ENCODE results near the gene PLA2G4E.

PLA2G4E gene

DNA sequence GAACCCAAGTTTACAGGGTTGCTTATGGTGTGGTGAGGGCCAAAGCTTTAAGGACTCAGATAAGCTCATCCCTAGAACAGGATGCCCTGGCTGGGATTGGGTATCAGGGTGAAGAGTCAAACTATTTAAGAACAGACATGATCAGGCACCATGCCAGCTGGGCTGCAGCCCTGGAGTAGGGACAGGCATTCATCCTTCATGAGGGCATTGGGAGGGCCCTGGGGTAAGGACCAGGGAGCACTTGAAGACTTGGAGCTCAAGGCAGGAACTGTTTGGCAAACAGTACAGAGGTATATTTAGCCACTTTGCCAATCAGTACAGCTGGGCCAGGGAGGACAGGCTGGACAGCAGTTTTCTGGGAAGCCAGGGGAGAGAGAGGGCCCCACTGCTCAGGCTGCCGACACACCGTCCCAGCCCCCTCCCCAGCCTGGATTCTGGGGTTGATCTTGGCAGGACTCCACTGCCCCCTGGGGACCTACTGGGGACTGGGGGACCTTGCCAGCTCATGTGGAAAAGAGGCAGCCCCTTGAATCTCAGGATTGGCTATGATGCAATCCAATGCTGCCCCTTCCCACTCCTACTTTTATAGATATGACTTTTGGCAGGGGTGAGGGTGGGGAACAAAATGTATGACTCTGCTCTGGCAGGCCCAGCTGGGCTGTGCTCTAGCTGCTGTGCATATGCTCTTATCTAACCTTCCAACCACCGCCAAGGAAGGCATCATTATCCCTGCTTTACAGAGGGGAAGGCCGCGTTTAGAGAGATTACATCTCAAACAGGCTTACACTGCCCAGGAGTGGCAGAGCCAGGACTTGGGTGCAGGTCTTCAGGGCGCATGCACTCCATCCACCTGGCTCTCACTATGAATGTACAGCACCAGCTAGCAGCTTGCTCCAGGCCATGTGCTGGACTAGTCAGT, 2.3 kb downstream of the PLA2G4E start:
- DNase-seq (ENCODE audit: low read depth) = no peak

DNA sequence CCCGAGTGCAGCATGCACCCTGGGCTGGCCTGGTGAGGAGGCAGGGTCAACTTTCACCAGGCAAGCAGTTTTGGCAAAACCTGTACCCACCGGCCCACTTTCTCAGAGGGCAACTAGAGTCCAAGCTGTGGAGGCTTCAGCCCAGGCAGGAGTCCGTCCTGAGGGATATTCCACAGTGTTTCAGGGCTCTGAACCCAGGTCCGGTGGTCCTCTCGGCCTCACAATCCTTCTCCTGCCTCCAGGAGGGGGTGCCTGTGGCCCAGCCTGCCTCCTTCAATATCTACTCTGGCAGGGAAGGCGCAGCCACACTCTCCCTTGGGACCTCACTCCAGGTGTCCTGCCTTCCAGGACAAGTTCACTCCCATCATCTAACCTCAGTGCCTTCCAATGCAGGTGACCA, 3.9 kb downstream of the PLA2G4E start:
- DNase-seq (ENCODE audit: low read depth) = no peak

DNA sequence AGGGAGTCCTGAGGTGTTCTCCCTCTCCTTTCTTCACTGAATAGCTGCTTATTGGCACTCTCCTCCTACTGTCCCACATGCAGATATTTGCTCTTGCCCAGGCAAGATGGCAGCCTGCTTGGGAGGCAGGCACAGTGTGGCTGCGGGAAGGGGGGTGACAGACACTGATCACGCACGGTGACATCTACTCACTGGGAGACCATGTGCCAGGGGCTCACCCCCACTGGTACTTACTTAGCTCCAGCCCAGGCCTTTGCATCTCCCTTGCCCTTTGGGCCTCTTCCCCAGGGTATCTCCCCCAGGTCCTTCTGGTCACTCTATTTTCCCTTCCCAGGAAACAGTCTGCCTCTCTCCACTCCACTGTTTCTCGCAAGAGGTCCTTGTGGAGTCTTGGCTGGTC, 6.4 kb downstream of the PLA2G4E start:
- no peak for DNase-seq (ENCODE audit: low read depth)

DNA sequence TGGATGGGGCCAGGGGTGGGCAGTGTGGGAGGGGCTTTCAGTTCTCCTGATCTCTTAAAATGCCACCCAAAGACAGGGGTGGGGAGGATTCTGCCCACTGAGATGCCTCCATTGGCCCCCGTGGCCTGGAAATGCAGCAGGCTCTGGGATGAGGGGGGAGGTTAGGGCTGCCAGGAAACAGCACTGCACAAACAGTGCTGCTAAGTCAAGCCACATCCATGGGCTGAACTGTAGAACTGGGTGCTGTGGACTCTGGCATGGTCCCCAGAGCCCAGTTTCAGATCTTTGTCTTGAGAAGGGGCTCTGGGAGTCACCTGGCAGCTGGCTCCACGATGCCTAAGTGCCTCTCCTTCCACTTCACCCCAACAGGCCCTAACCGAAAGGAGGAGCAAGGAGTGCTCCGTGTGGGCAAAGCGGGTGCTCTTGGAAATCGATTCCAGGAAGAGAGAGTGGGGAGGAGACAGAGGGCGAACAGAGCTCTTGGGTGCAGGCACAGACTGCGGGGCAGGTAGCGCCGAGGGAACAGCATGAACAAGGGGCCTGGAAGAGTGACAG, 7.8 kb downstream of the PLA2G4E start:
- no peak for DNase-seq (ENCODE audit: low read depth)

DNA sequence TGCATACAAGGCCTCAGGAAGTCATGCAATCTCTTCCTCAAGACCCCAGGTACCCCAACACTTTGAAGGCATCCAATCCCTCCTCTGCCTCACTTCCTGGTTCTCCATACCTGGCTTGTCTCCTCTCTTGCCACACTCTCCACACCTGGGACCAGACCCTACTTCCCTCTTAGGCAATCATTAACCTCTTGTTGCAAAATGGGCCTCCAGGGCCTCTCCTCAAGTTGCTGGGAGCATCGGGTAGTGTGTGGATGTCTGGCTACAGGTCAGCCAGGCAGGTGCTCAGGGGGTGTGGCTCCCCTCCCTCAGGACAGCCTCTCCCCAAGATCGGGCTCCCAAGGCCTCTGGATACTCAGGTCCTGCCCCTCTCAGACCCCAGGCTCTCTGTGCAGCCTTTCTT, 8.6 kb downstream of the PLA2G4E start:
- no peak for DNase-seq (ENCODE audit: low read depth)

DNA sequence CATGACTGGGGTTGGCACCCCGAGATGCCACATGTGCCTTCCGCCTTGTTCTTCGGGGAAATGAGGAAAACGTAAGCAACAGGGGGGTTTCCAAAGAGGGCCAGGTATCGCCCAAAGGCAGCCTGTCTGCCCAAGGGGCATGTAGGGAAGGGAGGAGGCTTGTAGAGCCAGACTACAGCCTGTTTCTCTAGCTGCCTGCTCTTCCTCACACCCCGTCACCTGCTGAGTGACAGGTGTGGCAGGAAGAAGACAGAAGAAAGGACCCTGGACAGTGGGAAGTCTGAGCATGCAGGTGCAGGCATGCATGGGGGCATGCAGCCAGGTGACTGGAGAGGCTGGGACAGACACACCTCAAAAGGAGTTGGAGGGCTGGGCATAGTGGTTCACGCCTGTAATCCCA, 9.8 kb downstream of the PLA2G4E start:
- DNase-seq (ENCODE audit: low read depth) = no peak

DNA sequence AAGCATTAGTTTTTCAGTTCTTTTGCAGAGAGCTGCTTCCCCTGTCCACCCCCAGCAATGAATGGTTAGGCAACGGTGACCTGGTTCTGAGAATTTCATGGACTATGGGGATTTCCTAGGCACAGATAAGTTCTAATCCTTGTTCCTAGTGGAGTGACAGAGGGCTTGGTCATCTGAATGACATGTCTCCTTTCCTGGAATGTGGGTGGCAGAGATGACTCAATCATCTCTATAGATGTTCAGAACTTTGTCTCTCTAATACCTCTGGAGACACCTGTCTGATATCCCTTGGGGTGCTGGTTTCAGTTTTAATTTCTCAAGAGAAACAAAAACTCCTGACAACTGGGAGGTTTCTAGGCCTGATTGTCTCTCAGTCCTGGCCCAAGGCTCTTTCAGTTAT, 10.4 kb downstream of the PLA2G4E start:
- peak; percentile 10 for DNase-seq (ENCODE audit: low read depth)

DNA sequence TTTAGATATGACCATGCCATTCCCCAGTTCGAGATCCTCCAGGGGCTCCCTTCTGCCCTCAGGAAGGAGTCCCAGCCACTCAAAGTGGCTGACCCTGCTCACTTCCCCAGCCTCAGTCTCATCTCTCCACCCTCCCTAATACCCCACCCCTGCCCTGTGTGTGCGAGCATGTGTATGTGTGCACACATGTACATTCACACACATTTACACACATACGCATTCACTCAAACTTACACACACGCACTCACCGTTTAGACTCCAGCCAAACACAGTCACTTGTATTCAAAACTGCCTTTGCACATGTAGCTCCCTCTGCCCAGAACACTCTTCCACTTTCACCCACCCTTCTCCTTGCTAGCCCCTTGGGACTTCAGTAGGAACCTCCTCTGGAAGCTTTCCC, 11.4 kb downstream of the PLA2G4E start:
- no peak for DNase-seq (ENCODE audit: low read depth)

DNA sequence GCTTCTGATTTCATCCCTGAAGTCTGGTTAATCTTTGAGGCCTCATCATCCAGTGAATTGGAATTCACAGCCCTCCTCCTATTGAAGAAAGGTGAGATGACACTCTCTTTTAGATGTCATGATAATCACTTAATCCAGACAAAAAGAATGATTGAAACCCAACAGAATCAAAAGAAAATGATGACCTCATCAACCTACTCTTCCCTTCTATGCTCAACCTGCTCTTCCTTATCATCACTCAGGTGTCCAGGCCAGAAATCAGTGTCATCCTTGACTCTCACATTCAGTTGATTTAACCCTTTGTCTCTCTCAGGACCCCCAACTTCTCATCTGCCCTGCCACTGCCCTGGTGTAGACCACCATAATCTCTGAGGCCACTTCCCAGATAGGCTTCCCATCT, 11.8 kb downstream of the PLA2G4E start:
- DNase-seq (ENCODE audit: low read depth) = no peak

DNA sequence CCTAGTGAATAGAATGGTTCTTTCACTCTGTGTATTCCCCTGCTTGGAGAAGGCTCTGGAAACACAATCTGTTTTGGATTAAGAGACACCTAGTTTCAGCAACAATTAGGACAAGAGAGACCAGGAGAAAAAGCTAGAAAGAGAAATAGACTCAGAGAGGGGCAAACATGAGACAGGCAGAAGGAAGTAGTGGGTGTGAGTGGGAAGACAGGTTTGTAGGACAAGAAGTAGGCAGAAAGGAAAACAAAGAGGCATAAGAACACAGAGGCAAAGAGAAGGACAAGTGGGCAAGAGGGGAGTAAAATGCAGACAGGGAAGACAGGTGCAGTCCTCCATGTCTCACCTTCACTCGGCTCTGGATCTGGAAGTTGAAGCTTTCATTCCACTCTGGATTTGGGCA, 13.5 kb downstream of the PLA2G4E start:
- no peak for DNase-seq (ENCODE audit: low read depth)

DNA sequence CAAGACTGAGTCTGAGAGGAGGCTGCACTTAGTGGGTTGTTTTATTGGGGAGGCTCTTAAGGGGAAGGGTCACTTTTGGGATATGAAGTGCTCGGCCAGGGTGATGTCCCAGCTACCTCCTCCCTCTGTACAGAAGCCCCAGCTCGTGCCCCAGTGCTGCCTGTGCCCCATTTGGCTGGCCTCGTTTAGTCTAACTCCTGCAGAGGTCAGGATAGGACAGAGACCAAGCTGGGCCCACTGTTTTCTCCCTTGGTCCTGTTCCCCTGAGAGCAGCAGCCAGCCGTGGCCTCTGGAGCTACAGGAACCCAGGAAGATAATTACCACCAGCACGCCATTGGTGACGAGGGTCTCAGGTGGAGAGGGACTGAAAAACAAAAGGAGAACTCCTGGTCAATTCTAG, 18.5 kb downstream of the PLA2G4E start:
- DNase-seq (ENCODE audit: low read depth) = no peak

DNA sequence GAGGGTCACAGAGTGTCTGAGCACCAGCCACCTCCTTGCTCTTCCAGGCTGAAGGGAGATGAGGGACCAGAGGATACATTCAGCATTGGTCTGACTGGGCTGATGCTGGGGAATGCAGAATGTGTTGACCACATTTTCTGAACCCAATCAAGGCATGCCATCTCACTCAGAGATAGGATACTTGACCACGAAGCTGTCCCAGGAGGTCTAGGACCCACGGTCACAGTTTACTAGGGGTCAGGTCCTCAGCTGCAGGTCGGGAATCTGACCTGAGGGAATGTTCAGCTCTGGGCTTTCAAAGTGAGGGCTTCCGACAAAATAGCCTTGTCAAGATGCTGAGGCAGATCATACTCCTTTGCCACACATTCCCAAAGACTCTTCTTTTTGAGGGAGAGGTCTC, 19.6 kb downstream of the PLA2G4E start:
- peak; percentile 5 for DNase-seq (ENCODE audit: low read depth)

DNA sequence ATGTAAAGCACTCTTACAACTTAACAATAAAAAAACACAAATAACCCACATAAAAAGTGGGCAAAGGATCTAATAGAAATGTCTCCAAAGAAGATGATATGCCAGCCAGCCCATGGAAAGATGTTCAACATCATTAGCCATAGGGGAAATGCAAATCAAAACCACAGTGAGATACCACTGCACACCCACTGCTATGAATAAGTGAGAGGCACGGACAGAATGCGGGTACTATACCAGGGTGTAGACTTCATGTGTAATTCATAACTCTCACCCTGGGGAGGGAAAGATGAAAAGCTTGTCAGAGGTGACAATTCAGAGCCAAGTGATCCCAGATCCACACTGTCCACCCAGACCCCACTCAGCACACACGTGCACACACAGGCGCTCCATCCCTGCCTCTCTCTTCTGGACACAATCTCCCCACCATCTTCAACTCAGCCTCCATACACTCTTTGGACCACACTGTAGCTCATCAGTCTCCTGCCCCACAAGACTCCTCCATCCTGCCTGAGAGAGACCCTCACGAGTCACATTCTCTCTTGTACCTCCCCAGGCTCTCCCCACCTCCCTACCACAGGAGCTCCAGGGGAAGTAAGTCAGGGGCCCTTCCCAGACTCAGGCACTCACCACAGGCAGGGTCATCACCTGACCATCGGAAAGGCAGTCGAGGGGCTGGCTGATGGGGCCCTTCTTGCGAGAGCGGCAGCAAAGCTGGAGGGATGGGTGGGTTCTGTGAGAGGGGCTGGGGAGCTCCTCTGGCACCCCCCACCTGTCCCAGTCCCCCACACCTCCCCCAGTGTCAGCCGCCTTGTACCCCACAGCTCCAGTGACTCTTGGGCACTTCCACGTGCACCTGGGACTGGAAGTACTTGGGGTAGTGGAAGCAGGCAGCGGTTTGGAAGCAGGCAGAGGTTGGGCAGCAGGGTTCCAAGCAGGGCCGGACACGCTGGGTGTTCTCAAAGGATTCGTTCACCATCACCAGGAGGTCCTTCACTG, 21.3 kb downstream of the PLA2G4E start:
- no peak for DNase-seq (ENCODE audit: low read depth)

DNA sequence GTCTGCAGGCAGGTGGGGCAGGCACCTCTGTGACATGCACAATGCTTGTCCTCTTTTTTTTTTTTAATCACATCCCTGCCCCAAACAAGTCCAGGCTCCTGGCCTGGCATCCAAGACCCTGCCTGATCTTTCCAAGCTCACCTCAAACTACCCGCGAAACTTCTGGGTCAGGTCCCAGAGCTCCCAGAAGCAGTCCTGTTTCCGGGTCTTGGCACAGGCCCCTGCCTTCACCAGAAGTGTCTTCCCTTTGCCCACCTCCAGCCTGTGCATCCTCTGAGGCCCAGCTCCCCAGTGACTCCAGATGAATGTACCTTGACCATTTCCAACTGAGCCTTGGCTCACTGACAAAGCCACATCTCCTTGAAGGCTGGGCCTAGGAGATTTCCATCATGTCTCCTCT, 23.0 kb downstream of the PLA2G4E start:
- no peak for DNase-seq (ENCODE audit: low read depth)

DNA sequence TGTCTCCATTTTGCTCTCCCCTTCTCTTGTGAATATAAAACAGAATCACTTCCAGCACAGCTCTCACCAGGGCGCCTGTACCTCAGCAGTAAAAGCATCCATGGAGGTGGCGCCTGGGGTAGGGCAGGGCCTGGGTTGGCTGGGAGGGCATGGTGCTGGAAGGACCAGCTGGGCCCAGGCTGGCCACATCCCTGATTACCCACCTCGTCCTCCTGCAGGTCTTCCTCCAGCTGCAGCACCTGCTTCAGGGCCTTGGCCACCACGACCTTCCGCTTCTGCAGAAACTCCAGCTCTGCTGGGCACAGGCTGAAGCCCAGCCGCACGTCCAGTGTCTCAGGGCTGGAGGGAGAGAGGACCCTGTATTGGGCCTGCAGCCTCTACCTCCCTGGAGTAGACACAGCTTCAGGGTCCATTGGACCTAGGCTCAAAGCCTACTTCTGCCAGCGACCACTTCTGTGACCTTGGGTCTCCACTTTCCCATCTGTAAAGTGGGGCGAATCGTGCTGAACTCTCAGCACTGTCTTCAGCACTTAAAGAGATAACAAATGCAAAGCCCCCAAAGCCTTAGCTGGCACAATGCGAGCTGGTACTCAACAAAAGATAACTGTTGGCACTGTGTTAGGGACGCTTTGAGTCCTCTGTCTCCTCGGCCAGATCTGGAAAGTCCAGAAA, 23.8 kb downstream of the PLA2G4E start:
- DNase-seq (ENCODE audit: low read depth) = no peak

DNA sequence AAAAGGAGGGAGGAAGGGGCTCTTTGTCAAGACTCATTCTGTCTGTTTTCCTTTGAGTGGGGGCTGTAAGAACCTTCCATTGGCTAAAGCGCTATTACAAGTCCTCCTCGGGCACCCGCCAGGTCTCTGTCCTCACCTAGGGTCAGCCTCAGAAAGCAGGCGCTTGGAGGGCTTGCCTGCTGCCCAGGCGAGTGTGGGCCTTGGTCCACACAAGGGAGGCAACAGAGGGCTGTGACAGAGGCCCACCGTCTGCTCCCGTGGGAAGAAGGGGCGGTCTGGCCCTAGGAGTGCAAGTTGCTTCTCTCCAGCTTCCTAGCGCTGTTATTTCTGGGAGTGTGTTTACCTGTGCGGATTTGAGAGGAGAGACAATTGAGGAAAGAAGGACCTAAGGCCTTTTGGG, 24.5 kb downstream of the PLA2G4E start:
- DNase-seq (ENCODE audit: low read depth) = no peak

DNA sequence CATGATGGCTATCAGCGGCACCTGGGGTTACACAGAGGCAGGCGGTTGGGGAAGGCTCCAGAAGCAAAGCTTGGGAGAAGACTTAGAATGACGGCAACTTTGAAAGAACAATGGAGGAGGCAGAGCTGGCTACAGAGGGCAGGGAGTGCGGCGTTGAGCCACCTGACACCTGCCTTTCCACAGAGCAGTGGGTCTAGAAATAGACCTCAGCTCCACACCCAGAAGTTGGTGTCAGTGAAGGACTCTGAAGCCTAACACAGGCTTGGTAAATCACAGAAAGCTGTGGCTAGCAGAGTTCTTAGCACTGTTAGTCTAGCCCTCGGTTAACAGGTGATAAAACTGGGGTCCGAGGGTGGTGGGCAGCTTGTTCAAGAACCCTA, 25.4 kb downstream of the PLA2G4E start:
- no peak for DNase-seq (ENCODE audit: low read depth)

DNA sequence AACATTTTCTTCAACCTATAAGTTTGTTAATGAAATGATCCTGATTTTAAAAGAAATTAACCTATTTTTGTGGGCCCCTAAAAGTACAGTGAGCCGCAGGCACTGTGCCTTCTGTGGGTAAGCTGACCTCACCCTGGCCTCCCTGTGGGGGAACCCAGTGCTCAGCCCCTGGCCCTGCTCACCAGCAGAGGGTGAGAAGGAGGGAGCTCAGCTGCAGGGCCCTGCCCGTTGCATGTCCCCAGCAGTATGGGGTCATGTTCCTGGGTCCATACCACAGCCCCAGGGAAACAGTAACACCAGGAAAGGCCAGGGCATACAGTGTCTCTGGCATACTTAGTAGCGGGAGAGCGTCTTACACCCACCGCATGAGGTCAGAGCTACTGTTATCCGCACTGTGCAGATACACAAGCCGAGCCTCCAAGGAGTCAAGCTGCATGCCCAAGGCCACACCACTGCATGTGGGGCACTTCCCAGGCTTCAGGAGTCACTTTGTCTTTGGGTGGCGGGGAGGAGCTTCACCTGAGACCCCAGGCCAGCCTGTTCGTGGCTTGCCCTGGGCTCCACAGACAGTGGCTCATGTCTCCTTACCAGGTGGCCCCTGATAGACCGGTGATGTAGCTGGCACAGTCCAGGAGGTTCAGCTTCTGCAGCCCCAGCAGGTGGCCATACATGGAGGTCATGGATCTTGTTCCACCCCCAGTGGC, 25.9 kb downstream of the PLA2G4E start:
- DNase-seq (ENCODE audit: low read depth) = no peak

DNA sequence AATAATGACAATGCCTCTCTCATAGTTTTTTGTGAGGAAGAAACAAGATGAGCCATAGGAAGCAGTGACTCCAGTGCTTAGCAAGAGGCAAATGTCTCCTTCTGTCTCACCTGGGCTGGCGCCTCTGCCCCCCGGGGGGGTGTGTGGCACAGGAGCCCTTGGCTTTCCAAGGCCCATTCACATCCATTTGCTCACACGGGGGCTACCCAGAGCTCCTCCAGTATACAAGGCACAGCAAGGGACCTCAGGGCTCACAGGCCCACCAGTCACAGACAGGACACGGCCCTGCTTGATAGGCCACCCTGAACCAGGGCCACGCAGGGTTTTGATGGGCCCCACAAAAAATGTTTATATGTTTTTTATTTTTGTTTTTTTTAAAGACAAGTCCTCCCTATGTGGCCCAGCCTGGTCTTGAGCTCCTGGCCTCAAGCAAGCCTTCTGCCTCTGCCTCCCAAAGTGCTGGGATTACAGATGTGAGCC, 26.6 kb downstream of the PLA2G4E start:
- DNase-seq (ENCODE audit: low read depth) = no peak

DNA sequence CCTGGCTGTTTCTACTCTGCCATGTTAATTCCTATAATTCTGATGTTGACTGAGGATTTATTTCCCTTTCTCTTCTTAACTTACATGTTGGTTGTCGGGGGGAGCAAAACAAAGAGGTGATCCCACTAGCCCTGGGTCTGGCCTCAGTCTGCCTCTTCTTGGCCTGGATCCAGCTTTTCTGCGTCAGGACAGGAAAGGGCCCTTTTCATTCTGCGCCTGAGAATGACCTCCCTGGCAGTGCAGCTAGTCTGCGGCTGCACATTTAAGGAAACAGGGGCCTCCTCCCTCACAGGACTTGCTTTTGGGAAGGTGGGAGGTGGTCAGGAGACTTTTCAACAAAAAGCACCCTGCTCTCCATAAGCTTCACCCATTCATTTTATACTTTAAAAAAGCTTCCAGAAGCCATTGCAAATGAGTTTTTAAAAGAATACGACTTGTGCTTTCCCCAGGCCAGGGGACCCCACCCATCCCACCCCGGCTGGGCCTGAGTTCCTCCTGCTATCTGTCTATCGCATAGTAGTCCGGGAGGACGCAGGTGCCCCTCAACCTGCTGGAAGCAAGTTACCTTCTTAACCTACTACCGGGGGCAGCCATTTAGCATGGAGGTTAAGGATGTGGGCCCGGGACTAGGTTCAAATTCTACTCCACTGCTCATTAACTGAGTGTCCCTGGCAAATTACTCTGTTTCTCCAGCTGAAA, 27.2 kb downstream of the PLA2G4E start:
- no peak for DNase-seq (ENCODE audit: low read depth)

DNA sequence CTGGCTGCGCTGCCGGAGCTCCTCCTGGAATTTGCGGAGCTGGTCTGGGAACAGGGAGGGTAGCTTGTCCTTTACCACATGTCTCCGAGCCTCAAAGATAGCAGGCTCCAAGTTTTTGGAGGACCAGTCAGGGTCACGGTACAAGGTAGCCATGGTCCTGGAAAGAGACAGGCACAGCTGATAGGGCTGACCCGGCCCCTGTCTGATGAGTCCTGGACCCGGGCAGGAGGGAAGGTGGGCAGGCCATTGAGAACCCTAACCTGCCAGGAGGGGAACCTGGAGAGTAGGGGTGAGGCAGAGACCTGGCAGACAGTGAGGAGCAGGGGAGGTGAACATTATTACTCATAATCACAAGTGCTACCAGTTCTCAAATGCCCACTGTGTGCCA, 28.0 kb downstream of the PLA2G4E start:
- no peak for DNase-seq (ENCODE audit: low read depth)
